GM12865 (cell line): ENCODE data around the gene DCTN2.
"Not testable (repeated sequence)": the region's sequence is repeated elsewhere in the genome, so short reads cannot be mapped to it uniquely, and the experiment has no call there.

Source experiments
- DNase-seq: peaks from one replicate; pipeline ENCODE4 v3.0.0; 2010; ENCODE audit warnings: low read depth
- H3K4me3 ChIP-seq: 2 replicates; pipeline ENCODE4 v1.5.1; 2011; ENCODE audit warnings: mild to moderate bottlenecking, low read depth, low read length, control low read depth
- TF ChIP-seq, protein P1 (sequence below): IDR thresholded peaks from 2 replicates; pipeline ENCODE4 v1.5.1; 2011; ENCODE audit warnings: low read length, control low read depth, low read depth, inconsistent platforms; ENCODE audit not compliant: insufficient read depth; ENCODE audit errors: missing control alignments

DCTN2 gene

DNA sequence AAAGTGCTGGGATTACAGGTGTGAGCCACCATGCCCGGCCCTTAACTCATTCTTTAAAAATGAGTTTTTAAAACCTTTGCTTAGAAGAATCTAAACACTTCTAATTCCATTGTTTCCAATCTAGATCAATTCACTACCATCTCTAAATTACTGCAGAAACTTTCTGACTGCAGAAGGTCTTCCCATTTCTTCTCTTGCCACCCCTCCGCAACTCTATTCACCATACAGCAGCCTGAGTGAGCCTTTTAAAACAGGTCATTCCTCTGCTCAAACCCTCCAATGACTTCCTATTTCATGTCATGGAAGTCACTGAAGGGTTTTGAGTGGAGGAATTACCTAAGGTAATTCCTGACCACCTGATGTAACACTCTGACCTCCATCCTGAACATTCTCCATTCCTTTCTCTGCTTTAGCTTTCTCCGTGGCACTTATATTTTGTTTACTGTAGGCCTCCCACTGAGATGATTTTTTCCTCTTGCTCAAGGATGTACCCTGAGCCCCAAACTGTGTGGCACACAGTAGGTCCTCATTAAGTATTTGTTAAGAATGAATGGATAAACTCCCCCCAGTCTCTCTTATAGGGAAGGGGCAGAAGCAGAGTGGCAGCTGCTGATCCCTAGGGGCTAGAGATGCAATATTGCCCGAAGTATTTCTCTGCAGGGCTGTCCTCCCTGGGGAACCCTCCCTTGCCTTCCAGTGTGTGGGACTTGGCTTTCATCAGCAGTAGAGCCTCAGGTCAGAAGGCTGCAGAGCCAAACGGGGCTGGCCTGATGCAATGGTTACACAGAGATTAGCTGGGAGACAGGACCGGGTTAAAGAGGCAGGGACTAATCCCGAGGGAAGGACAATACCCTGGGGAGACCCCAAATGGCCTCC lies 27.8 kb downstream of the DCTN2 start:
- no peak for DNase-seq
- H3K4me3 ChIP-seq: peak overlapping the region; percentile 74
- TF ChIP-seq, protein P1, sequence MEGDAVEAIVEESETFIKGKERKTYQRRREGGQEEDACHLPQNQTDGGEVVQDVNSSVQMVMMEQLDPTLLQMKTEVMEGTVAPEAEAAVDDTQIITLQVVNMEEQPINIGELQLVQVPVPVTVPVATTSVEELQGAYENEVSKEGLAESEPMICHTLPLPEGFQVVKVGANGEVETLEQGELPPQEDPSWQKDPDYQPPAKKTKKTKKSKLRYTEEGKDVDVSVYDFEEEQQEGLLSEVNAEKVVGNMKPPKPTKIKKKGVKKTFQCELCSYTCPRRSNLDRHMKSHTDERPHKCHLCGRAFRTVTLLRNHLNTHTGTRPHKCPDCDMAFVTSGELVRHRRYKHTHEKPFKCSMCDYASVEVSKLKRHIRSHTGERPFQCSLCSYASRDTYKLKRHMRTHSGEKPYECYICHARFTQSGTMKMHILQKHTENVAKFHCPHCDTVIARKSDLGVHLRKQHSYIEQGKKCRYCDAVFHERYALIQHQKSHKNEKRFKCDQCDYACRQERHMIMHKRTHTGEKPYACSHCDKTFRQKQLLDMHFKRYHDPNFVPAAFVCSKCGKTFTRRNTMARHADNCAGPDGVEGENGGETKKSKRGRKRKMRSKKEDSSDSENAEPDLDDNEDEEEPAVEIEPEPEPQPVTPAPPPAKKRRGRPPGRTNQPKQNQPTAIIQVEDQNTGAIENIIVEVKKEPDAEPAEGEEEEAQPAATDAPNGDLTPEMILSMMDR: no peak

DNA sequence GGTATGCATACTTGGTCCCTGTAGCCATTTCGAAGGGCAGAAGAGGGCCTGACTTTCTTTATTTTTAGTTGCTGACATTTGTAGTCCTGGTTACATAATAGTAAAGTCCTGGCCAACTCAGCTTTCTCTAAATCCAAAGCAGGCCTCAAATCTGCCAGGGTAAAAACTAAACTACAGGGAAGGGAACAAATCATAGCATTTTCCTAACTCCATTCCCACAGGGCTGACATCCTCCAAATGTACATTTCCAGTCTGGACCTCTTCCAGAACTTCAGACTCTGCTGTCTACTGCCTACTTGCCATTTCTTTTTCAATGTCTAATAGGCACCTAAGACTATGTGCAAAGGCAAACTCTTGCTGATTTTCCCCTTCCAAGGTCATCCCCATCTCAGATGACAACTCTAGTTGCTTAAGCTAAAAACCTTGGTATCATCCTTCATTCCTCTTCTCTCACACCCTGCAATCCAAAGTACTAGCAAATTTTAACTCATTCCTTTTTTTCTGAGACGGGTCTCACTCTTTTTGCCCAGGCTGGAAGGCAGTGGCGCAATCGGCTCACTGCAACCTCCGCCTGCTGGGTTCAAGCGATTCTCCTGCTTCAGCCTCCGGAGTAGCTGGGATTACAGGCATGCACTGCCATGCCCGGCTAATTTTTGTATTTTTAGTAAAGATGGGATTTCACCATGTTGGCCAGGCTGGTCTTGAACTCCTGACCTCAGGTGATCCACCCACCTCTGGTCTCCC lies 28.6 kb downstream of the DCTN2 start:
- no peak for DNase-seq
- TF ChIP-seq, protein P1: no peak
- no peak overlapping the region; the same call in 1 of the 2 replicates for H3K4me3 ChIP-seq

DNA sequence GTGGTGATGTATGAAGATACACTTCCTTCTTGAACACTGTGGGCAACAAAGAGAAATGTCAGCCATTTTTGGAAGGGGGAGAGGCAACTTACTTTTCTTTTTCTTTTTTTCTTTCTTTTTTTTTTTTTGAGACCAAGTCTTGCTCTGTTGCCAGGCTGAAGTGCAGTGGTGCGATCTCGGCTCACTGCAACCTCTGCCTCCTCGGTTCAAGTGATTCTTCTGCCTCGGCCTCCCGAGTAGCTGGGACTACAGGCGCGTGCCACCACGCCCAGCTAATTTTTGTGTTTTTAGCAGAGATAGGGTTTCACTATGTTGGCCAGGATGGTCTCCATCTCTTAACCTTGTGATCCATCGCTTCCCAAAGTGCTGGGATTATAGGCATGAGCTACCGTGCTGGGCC lies 29.3 kb downstream of the DCTN2 start:
- not testable (repeated sequence) for H3K4me3 ChIP-seq, DNase-seq

- TF ChIP-seq, protein P1: no peak
- no peak overlapping the region for H3K4me3 ChIP-seq
- no peak for DNase-seq
These were observed 29.8 kb downstream of the DCTN2 start for GRCh38 chr12:57517187-57517586.

DNA sequence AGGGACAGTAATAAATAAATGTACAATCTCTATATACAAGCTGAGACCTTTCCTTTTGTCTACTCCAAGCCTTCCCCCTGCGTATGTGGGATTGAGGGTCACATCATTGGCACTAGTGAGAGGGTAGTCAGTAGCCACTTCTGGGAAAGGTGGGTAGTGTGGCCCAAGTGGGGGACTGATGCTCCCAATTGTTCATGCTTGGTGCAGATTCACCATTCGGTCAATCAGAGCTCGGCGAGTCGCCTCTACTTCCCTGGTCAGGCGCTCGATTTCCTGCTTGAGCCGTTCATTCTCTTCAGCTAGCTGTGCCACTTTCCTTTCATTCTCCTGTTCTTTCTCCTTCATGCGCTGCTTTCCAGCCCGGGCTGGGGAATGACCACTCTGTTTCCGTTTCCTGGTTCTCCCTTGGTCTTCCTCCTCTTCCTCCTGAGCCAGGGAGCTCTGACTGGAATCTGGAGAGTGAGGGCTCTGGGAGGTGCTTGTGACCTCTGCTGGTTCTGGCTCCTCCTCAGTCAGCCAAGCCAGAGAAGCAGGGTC lies 30.3 kb downstream of the DCTN2 start:
- no peak overlapping the region for H3K4me3 ChIP-seq
- TF ChIP-seq, protein P1: no peak
- no peak for DNase-seq

- no peak for DNase-seq
- TF ChIP-seq, protein P1: no peak
- no peak overlapping the region for H3K4me3 ChIP-seq
These were observed 31.0 kb downstream of the DCTN2 start for GRCh38 chr12:57515934-57516541.
